Neural cell (in vitro differentiated cells): Measurements from ENCODE around the gene EYA2.

ENCODE experiments used
- EZH2 ChIP-seq: fragments of 200-600, 300-800 bp; shearing (Covaris generic), sonication (generic); IDR thresholded peaks from 2 replicates; pipeline ENCODE4 v1.6.1; 2014; ENCODE audit warnings: antibody characterized with exemption, low read length, borderline replicate concordance, mild to moderate bottlenecking; ENCODE audit not compliant: insufficient read depth, poor library complexity, severe bottlenecking
- POLR2AphosphoS5 ChIP-seq: IDR thresholded peaks from 2 replicates; pipeline ENCODE4 v1.6.1; 2012
- TF ChIP-seq, protein P1 (sequence below): fragments of 450-650 bp; IDR thresholded peaks from 2 replicates; pipeline ENCODE4 v1.5.1; 2014; ENCODE audit warnings: antibody characterized with exemption, mild to moderate bottlenecking, moderate library complexity; ENCODE audit not compliant: poor library complexity, severe bottlenecking

DNA sequence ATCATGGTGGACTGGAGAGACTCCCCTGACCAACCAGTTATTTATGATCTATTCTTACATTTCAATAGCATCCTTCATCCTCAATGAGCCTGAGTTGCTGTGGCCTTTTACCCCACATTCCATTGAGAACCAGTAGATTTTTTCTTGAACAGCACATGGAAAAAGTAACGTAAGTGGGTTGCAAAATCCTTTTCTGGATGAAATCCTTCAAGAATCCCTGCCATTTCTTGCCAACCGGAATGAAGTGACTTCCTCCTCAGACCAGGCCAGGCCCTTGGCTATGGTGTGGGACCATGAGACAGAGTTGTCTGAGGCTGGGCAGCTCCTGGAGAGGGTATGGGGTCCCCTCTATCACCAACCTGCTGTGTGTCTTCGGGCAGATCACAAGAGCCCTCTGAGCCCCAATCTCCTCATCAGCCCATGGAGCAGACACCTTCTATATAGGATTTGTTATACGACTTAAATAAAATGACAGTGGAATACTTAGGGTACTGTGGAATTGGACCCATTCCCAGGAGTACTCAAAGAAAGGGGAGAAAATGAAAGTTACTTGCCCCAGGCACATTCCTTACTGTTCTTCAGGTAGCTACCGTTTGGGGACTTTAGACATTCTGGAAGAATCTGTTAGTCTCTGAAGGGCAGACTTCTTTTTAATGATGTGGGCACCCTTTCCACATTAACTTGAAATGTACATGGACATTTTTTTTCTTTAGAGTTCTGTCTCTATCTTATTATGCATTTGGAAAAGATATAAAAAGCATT lies 10.9 kb downstream of the EYA2 start:
- TF ChIP-seq, protein P1, sequence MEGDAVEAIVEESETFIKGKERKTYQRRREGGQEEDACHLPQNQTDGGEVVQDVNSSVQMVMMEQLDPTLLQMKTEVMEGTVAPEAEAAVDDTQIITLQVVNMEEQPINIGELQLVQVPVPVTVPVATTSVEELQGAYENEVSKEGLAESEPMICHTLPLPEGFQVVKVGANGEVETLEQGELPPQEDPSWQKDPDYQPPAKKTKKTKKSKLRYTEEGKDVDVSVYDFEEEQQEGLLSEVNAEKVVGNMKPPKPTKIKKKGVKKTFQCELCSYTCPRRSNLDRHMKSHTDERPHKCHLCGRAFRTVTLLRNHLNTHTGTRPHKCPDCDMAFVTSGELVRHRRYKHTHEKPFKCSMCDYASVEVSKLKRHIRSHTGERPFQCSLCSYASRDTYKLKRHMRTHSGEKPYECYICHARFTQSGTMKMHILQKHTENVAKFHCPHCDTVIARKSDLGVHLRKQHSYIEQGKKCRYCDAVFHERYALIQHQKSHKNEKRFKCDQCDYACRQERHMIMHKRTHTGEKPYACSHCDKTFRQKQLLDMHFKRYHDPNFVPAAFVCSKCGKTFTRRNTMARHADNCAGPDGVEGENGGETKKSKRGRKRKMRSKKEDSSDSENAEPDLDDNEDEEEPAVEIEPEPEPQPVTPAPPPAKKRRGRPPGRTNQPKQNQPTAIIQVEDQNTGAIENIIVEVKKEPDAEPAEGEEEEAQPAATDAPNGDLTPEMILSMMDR, result no peak
- TF ChIP-seq POLR2AphosphoS5, result no peak
- no peak for TF ChIP-seq EZH2
